Activated T-cell treated with anti-CD3 and anti-CD28 coated beads for 24 hours (primary cell): ENCODE measurements around the gene SZT2.

Experiments used
- DNase-seq: peaks from one replicate; pipeline ENCODE4 v3.0.0-alpha.2; 2020; ENCODE audit warnings: low read depth

Gene SZT2

DNA sequence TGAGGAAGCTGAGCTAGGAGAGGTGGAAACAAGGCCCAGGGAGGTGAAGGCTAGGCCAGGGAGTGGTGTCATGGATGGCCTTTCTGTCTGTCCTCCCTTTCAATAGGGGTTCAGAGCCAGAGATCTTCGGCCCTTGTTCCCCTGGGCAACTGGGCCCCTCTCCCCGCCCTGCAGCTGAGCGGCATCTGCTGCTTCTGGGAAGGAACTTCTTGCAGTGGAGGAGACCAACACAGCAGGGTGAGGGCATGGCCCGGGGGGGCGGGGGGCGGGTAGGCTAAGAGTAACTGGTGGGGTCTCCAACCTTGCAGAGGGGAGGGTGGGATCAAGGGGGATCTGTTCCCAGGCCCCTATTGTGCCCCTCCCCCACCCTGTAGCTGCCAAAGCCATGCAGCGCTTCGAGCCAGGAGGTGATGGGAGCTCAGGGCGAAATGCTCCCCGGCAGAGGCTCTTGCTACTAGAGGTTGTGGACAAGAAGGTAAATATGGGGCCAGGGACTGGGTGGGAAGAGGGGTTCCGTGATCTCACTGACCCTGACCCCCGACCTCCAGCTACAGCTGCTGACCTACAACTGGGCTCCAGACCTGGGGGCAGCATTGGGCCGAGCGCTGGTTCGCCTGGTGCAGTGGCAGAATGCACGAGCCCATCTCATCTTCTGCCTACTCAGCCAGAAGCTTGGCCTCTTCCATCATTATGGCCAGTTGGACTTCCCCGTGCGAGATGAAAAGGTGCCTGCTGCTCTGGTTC lies 52.4 kb downstream of the SZT2 start:
- DNase-seq, result no peak

DNA sequence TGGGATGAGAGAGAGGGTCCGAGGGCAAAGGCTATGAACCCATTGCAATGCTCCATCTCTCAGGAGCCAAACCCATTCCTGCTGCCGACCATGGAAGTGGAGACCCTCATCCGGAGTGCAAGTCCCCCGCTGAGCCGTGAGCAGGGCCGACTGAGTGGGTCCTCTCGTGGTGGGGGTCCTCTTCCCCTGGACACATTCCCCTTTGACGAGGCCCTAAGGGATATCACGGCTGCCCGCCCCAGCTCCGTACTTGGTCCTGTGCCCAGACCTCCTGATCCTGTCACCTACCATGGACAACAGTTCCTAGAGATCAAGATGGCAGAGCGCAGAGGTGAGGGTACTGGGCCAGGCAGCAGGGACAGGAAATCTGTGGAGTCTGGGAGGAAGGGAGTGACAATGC lies 53.1 kb downstream of the SZT2 start:
- no peak for DNase-seq

DNA sequence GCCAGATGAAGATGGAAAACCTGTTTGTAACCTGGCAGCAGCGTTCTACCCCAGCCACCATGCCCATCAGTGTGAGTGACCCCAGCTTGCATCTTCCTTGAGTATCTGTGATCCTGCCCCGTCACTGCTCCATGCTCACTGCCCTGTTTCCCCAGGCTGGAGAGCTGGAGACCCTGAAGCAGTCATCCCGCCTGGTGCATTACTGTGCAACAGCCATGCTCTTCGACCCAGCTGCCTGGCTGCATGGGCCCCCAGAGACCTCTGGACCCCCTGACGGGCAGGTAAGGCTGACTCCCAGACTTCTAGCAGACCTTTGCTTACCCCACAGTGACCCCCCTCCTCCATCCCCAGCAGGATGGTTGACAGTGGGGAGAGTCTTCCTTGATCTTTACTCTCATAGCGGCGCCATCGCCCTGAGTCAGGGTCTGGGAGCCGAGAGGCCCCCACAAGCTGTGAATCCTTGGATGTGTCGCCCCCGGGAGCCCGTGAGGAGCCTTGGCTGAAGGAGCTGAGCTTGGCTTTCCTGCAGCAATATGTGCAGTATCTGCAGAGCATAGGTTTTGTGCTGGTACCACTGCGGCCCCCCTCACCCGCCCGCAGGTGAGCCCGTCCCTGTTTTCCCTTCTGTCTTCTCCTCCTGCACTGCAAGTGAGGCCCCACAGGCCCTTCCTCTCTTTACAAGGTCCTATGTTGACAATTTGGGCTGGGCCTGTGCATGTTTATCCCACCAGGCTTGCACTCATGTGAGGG lies 53.7 kb downstream of the SZT2 start:
- DNase-seq, result no peak

DNA sequence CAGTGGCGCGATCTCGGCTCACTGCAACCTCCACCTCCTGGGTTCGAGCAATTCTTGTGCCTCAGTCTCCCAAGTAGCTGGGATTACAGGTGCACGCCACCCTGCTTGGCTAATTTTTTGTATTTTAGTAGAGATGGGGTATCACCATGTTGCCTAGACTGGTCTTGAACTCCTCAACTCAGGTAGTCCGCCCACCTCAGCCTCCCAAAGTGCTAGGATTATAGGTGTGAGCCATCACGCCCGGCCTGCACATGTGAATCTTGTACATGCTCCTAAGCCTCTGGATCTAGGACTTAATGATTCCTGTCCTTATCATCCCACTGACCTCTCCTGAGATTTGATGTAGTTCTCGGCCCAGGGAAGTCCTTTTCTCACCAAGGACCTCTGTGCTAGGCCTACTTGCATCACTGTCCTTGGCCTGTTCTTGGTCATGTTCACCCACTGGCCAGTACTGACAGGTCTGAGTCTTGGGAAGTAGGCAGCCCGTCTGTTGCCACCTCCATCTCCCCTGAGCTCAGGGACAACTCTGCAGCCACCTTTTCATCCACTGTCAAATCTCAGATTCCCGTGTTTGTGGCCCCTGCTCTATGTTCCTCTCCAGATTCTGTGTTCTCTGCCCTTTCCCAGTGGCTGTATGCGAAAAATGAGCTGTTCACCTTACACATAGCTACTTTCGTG lies 54.6 kb downstream of the SZT2 start:
- no peak for DNase-seq

DNA sequence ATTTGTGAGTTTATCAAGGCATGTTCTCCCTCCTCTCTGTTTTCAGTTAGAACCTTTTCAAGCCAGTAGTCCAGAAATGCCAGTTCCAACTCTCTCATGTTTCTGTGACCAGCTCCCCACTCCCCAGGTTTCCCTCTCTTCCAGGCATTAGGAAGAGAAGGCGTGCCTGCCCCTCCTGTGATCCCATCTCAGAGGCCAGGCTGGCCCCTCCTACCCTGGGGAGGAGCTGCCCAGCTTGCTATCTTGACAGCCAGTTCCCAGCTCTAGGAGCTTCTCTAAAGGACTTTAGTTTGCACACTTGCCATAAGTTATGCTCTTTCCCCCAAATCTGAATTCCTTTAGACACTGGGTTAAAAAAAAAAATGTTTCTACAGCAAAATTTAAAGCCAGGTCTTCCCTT lies 55.1 kb downstream of the SZT2 start:
- no peak for DNase-seq

DNA sequence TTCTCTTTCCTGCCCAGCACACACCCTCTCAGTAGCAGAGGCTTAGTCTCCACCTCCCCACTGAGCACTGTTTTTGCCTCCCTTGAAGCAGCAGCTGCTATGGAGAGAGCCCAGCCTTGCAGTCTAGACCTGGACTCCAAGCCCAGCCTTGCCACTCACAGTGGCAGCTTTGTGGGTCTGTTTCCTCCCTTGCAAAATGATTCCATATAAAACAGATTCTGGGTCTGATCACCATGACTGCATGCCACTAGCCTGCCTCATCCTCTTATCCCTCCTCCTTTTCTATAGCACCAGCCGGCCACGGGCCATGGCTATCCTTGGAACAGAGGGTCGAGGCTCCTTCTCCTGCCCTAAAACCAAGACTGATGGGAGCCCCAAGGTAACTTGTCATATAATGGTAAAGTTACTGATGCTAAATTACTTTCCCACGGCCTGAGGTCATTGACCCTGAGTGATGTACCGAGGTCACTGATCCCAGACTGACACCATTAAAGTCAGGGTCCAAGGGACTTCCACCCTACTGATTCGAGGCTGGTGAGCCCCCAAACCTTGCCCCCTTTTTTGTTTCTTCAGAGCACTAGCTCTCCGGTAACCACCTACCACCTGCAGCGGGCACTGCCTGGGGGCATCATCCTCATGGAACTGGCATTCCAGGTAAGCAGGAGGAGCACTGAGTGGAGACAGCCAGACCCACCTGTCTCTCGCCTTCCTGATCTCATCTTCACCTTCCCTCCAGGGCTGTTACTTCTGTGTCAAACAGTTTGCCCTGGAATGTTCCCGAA lies 56.1 kb downstream of the SZT2 start:
- DNase-seq, result no peak

DNA sequence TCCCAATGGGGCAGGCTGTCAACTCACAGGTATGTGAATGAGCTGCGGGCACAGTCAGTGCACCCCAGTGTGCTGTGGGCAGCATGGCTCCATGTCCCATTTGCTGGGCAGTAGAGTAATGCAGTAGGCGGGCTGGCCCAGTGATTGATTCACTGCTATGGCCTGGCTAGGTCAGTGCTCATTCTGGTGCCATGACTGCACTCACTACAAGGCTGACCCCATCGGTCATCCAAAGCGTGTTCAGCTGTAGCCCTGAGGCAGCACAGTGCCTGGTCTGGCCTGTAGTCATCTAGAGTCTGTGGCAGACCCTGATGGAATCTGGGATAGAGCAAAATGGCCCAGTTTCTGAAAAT lies 56.7 kb downstream of the SZT2 start:
- no peak for DNase-seq

DNA sequence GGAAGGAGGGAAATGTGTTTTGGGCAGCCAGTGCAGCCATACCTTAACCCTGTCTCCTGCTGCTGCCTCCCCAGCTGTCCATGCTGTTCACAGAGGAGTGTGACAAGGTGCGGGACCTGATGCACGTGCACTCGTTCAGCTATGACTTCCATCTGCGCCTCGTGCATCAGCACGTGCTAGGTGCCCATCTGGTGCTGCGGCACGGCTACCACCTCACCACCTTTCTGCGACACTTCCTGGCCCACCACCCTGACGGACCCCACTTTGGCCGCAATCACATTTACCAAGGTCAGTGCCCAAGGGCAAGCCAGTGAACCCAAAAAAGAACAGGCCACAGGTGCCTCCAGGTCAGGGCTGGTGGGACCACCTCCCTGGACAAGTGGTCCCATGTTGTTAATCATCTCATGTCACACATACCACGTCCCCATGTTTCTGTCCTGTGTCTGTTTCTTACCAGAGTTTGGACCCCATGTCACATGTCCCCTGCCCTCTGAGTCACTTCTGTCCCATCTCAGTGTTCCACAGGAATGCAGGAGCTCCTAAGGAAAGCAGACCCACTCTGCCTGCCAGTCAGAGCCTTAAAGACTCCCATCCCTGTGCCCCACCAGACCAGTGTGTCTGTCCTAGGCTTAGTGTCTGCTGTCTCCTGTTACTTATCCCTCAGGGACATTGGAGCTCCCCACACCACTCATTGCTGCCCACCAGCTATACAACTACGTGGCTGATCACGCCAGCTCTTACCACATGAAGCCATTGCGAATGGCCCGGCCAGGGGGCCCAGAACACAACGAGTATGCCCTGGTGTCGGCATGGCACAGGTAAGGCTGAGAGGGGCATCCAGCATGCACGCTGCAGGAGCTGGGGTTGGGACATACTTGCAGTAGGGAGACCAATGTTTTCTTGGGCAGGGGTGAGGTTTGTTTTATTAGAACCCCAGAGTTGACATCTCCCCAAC lies 57.5 kb downstream of the SZT2 start:
- DNase-seq, result no peak

DNA sequence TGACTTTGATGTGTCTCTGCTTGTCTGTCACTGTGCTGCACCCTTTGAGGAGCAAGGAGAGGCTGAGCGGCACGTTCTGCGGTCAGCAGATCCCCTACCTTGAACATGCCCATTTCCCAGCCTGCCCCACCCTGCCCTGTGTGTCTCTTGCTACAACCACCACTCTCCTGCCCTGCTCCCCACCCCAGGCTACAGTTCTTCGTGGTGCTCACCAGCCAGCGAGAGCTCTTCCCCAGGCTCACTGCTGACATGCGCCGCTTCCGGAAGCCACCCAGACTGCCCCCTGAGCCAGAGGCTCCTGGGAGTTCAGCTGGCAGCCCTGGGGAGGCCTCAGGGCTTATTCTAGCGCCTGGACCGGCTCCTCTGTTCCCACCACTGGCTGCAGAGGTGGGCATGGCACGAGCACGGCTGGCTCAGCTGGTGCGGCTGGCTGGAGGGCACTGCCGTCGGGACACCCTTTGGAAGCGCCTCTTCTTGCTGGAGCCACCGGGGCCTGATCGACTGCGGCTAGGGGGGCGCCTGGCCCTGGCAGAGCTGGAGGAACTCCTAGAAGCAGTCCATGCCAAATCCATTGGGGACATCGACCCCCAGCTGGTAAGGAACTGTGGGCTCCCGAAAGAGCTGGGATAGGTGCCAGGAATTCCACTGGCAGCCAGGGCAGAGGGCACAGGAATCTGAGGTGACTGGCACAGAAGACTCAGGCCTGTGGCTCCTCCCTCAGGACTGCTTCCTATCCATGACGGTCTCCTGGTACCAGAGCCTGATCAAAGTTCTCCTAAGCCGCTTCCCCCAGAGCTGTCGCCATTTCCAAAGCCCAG lies 58.4 kb downstream of the SZT2 start:
- DNase-seq, result no peak

DNA sequence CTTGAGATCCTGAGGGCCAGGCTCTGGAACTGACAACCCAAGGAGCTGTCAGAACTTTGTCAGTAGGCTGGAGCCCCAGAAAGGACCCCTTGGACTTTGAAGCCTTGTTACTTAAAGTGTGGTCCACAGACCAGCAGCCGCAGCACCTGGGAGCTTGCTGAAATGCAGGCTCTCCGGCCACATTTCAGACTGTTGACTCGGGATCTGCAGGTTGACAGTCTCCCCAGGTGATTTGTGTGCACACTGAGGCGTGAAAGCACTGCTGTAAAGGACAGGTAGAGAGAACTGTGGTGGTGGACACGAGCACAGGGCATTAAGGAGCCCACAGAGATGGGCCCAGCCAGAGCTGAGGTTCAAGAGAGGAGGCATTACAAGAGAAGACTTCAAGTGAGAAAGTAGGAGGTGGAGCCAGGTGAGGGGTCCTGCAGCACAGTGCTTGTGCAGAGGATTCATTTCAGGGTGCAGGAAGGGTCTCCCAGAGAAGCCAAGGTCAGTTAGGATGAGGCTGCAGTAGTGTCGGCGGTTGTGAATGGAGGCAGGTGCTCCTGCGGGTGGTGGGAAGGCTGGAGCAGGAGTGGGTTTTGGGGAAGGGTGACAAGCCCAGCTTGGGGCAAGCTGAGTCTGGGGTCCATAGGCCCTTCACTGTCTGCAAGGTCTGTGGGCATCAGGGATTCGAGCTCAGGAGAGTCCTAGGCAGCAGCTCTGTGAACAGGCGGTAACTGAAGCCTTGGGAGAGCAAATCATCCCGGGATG lies 59.4 kb downstream of the SZT2 start:
- DNase-seq, result no peak

DNA sequence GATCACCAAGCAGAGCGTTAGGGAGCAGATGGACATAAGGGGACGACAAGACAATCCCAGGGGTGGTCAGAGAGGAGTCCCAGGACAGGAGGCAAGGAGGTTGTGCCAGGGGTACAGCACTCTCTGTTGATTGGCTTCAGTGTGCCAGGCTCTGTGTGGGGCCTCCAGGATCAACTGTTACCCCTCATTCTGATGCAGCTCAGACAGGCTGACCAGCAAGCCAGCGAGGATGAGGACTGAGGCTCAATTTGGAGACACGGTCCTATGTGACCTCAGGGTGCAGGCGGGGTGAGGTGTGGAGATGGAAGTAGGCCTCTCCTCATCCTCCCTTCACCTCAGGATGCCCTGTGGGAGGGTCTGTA lies 60.0 kb downstream of the SZT2 start:
- no peak for DNase-seq

DNA sequence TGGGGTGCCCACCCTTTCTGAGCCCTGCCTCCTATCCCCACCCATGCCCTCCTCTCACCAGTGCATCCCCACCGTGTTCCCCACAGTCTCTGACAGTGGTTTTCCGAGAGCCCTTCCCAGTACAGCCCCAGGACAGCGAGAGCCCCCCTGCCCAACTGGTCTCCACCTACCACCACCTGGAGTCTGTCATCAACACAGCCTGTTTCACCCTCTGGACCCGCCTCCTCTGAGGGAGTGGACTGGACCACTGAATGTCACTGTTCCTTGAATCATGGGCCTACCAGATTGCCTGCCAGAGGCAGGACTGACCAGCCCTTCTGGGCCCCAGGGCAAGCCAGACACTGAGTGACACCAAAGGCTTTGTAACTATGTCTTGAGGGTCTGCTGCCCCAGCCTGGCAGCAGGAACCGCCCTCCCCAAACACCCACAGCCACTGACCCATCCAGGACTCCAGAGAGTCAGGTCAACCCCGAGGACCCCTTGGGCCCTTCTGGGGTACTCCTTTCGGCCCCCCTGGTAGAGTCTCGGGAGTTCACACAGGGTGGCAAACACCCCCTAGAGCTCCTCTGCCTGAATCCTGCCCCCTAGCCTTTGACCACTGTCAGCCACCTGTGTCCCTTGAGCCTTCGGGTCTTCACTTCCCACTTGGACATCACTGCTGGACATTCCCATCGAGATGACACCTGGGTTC lies 60.7 kb downstream of the SZT2 start:
- no peak for DNase-seq

DNA sequence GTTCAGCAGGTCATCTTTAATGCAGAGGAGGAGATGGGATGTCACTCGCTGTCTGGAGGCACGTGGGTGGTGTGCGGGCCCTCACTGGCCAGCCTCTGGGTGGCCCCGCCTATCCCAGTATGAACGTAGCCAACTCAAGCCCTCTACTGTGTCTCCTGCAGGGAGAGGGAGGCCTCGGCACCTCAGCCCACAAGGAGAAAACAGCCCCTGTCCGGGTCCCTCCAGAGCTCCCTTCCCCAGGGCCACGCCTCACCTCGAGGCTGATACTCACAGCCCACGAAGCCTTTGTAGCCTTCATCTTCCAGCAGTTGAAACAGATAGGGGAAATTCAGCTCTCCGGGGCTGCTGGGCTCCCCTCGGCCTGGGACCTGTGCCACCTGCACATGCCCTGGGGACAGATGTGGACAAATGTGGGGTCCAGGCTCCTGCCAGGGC lies 61.5 kb downstream of the SZT2 start:
- DNase-seq, result no peak

DNA sequence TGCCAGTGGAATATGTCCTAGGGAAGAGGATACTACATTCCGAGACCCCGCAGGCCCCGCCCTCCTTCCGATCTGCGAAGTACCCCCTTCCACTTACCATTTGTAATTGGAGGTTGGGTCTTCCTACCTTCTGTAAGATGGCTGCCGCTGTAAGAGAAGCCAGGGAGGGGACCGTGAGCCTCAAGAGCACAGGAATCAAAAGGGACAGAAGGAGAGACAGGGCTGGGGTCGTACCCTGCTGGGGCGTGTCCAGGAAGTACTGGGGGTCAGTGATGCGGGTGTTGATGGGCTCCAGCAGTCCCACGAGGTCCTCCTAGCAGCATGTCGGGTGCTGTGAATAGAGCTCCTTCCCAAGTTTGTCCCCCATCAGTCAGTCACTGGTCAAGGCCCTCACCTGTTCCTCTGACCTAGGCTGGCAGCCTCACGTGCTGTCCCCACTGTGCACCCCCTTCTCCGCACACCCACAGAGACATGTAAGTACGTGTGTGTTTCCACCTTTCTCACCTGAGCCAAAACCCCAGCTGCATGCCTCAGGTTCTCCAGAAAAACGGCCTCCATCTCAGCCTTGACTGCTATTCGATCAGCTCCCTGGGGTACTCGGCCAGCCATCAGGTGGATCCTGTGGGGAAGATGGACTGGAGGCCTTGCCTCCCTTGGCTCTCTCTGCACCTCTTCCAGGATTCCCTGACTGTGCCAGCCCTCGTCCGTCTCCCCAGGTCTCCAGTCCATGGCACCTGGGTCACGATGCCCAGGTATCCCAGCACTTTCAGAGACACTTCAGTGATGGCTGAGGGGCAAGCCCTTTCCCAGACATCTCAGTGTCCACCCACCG lies 62.2 kb downstream of the SZT2 start:
- DNase-seq, result no peak

DNA sequence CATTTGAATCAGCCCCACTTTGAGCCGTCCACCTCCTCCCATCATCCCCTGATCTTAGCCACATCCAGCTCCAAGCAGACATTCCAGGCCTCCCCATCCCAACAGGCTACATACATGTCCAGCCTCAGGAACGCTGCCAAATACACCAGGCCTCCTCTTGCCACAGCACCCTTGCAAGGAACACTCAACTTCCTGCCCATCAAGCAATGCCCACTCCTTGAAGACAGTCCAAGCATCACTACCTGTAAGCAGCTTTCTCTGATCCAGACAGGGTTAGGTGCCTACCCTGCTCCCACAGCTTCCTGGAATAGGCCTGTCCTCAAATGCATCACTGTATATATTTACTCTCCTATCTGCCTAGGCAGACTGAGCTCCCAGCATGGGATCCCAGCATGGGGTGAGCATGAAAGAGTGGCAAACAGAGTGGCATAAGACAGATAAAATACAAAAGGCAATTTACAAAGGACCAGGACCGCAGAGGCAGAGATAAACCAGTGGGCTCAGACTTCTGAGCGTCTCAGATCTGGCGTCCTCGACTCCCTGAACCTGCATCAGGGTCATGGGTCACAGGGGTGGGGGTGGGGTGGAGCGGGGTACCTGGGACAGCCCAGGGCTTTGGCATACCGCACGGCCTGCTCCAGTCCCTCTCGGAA lies 63.2 kb downstream of the SZT2 start:
- DNase-seq, result no peak

DNA sequence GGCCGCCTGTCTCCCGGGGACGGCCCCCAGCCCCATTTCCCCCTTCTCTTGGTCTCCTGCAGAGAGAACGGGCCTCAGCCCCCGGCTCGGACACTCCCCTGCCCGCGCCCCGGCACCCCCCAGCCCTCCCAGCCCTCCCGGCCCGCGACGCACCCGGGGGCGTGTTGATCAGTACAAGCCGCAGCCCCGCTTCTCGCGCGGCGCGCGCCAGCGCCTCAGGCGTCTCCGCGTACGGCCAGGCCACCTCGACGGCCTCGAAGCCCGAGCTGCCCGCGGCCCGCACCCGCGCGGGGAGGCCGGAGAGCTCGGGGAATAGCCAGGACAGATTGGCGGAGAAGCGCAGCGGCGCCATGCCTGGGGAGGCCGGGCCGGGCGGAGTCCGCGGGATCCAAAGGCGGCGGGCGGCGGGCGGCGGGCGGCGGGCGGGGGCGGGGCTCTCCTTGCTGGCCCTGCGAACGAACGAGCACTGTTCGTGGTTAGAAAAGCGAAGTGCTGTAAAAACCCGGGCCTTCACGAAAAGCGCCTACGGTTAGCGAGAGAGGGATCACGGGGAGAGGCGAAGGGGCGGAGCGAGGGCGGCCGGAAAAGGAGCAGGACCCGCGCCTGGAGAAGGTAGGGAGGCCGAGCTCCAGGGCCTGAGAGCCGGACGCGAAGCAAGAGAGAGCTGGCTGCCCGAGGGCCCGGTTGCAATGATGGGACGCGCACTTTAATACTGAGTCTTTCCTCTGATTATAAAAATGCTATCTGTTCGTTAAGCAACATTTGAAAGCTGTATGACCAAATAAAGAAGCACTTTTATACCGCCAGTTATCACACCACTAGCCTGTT lies 64.0 kb downstream of the SZT2 start, which contains the start of gene HYI:
Gene HYI (minus strand): TSS at position 490 of the 828 bp plus-strand sequence. CDS start 138 bp downstream, at position 352.
- peak; percentile 57 for DNase-seq
